DMS114 treated with DMSO at 0.1 percent for 48 hours (cell line): ENCODE results near the gene TRMT2A.
"Not testable (repeated sequence)": the region's sequence is repeated elsewhere in the genome, so short reads cannot be mapped to it uniquely, and the experiment has no call there.

ENCODE experiments used
- DNase-seq: peaks from one replicate; lab custom pipeline; 2025; ENCODE audit not compliant: unreplicated experiment; lab: John Stamatoyannopoulos, UW

TRMT2A gene, protein sequence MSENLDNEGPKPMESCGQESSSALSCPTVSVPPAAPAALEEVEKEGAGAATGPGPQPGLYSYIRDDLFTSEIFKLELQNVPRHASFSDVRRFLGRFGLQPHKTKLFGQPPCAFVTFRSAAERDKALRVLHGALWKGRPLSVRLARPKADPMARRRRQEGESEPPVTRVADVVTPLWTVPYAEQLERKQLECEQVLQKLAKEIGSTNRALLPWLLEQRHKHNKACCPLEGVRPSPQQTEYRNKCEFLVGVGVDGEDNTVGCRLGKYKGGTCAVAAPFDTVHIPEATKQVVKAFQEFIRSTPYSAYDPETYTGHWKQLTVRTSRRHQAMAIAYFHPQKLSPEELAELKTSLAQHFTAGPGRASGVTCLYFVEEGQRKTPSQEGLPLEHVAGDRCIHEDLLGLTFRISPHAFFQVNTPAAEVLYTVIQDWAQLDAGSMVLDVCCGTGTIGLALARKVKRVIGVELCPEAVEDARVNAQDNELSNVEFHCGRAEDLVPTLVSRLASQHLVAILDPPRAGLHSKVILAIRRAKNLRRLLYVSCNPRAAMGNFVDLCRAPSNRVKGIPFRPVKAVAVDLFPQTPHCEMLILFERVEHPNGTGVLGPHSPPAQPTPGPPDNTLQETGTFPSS

DNA sequence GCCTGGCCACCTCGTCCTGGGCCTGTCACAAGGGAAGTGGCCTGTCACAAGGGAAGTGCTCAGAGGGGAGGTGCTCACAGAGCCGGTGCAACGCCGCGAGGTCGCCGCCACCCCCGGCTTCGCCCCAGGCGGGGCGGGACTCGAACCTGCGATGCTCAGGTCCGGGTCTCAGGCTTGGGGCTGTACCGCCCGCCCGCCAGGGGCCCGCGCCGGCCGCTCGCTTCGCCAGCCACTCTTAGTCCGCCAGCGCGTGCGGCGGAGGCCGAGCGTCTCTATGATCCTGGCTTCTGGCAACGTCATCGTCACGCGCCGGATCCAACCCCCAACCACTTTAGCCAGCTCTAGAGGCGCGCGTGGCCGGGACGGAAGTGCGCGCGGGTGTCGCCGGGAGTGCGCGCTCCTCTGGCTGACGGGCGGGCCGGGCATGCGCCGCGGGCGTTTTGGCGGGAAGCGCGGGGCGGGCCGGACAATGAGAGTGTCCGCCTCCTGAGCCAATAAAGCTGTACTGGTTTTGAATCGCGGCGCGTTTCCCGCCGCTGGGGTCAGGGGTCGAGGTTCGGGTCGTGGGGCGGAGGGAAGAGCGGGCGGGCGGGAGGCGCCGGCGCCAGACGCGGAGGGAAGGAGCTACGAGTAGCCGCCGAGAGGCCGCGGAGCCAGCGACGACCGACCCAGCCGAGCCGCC lies at the start of gene TRMT2A:
TSS of gene TRMT2A (minus strand) at position 276 of the 682 bp plus-strand sequence. CDS start 320 bp downstream, outside the sequence.
- DNase-seq: peak; percentile 90

DNA sequence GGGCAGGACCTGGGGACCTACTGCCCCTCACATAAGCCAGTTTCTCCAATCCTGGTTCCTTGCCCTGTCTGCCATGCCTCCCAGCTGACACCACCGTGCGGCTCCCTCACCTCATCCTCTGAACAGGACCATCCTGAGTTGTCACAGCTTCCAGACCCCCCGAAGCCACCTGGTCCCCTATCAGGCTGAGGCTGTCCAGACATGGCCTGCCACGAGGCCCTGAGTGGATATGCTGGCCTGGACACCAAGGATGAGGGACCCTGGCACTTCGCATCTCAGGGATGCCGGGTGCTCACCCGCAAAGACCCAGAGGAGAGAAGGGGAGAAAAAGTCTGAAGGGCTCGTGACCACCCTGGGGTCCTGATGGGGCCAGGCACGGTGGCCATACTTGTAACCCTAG lies 49.7 kb upstream of the TRMT2A start:
- no peak for DNase-seq

DNA sequence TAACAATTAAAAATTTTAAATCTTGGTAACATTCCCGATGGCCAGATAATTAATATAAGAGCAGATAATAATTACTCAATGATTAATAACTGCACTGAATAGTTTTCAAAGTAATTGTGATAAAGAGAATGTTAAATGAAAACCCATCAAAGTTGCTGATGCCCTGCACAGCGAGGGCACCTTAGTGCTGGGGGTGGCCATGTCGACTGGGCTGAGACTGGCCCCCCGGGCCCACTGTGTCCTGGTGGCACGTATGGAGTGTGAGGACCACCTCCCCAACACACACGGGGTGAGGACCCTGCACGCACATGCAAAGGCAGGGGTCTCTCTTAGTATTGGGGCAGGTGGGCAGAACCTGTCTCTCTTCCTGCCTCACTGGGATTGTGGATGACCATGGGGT lies 48.9 kb upstream of the TRMT2A start:
- no peak for DNase-seq

DNA sequence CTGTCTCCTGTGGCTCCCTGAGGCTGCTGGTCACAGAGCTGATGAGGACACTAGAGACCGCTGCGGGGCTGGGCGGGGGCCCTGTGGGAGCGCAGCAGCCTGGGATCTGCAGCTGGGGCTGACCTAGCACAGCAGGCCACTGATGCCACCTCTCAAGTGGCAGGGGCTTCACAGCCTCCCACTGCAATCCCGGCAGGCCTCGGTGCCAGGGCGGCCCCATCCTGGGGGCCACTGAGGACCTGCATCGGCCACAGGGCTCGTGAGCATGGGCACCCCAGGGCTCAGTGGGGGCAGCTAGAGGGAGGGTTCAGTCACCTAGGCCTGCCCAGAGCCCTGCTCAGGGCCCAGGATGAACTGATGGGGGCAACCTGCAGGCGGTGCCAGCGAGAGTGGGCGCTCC lies 48.4 kb upstream of the TRMT2A start:
- no peak for DNase-seq

DNA sequence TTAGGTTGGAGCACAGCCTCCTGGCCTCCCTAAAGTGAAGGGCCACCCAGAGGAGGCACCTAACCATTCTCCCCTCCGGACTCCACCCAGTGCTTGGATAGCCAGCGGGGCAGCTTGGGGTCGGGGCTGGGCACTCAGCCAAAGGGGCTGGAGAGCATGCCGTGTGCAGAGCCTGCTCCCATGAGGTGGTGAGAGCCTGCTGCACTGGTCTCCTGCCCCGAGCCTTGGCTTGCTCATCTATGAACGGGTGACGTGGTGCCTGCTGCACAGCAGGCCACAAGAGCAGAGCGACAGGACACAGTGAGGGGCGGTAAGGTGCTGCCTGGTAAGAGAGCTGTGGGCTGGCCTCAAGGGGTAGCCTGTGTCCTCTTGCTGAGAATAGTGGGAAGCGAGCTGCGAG lies 47.8 kb upstream of the TRMT2A start:
- DNase-seq: no peak

DNA sequence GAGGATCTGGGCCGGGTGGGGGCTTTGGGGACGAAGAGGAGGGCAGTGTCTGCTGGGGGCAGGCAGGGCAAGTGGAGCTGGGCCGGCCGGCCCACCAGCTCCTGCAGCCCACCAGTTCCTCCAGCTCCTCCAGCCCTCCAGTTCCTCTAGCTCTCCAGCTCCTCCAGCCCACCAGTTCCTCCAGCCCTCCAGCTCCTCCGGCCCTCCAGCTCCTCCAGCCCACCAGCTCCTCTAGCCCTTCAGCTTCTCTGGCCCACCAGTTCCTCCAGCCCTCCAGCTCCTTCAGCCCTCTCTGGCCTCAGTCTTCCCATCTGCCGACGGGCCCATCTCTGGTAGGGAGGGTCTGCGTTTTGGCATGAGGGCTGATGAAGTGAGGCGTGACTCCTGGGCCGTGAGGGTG lies 43.0 kb upstream of the TRMT2A start:
- DNase-seq: no peak

DNA sequence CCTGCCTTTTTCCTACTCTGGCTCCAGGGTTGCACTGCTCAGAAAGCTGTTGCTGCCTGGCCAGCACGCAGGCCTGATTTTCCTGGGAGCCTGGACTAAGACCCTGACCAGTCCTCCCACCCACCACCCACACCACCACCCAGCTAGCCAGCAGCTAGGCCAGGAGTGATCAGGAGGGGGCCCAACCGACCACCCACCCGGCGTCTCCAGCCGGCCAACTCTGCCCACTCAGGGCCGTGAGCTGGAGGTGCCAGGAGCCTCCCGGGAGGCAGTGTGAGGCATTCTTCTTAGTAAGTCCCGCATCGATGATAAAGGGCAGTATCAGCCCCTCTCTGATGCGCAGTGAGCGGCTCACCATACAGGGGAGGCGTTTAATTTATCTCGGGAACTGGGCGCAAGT lies 42.5 kb upstream of the TRMT2A start:
- not testable (repeated sequence) for DNase-seq

DNA sequence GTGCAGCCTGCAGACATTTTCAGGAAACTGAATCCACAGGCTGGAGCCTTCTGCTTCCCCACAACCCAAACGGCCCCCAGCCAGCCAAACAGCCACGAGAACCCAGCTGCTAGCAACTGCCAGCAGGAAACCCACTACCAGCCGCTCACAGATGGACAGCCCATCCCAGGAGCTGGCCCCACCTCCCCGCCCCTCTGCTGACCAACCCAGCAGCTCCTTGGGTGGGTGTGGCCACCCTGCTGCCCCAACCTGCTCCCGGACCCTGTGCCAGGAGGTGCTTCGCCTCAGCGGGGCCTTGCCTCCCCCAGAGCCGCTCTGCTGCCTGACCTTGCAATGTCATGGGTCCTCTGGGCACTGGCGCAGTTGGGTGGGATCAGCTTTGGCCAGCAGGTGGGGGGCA lies 42.0 kb upstream of the TRMT2A start:
- DNase-seq: no peak

DNA sequence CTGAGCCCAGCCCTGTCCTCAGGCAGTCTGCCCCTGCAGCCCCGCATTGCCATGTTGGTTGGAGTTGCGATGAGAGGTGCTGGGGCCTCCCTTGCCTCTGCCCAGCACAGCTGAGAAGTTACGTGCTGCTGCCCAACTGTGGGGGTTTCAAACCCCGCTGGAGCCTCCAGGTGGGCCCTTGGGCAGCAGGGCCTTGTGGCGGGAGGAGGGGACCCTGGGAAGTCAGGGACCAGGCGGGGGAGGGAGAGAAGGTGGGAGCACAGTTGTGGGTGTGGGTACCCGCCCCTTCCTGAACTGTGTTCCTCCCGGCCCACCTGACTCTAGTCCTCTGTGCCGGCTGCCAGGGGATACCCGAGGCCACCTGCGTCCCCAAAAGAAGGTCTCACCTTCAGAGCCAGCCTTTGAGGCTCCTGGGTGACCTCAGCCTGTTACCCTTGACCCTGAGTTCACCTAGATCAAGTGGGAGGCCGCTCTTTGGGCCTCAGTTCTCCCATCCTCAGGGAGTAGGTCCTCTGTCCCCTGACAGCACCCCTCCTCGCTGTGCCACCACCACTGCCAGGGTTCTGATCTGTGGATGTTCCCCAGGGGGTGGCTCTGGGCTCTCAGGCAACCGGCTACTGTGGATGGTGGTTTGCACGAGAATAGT lies 41.5 kb upstream of the TRMT2A start:
- no peak for DNase-seq

DNA sequence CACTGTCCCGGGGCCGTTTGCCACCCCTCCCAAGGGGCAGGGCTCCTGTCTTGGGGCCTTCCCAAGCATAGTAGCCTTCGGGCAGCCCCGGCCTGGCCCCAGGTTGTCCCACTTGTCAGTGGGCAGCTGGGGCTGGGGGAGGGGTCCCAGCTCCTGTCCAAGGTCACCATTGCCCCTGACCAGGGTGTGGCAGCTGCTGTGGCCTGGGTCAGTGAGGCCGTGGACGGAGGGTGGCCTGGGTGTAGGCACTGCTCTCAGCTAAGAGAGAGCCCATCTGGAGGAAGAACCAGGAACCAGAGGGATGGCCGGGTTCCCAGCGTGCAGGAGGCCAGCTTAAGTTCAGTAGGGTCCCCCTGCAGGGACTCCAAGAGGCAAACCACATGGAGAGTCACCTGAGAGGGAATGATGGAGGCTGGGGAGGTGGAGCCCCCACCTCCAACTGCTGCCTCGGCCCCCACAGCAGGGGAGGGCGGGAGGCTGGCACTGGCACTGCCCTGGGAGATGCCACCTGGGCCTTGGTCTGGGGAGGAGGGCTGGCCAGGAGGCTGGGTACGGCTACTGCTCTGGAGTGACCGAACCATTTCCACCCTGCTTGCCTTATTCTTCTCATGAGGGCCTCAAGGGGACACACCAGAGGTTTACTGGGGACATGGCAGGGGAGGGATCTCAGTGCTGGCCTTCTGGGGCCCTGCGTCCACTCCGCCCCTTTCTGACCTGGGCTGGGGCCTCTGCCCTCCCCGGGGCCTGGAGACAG lies 40.6 kb upstream of the TRMT2A start:
- DNase-seq: no peak

DNA sequence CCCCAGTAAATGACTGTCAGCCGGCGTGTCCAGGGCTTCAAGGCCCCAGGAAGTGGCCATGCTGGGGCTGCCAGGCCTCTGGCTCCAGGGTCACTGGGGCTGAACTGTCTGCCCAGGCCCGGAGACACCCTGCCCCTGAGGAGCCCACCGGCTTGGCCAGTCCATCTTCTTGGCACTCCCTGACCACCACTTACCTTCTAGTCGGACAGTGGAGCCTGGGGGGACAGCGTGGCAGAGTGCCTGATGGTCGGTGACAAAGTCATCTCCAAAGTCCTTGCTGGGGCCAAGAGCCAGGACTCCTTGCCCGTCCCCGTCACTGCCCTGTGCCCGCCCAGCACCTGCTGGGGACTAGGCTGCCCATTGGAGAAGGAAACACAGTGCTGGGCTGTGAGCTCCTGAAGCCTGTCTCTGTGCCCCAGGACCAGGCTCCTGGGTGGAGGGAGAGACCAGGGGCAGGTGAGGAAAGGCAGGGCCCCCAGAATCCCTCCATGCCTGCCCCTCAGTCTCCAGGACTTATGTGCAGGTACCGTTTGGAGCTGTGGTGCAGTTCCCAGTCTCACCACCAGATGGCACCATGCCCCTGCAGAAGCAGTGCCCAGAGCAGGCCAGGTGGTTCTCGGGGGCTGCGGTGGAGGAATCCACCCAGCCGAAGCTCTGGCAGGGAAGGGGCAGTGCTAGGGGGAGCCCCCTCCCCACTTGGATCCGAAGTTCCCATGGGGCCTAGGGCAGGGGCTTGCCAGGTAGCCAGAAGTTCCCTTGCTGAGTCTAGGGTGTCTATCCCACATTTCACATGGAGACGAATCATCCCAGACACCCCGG lies 39.8 kb upstream of the TRMT2A start:
- DNase-seq: no peak

DNA sequence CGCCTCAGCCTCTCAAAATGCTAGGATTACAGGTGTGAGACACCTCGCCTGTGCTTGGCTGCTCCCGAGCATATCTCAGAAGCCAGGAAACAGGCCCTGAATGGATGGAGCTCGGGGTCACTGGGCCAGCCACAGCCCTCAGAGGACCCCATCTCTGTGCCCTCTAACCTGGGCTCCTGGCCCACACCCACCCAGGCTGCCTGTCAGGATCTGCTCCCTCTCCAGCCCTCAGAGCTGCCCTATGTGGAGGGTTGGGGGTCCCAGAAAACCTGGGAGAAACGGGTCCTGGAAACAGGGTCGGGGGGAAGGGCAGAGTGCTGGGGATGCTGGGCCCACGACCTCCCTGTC lies 39.0 kb upstream of the TRMT2A start:
- DNase-seq: no peak

DNA sequence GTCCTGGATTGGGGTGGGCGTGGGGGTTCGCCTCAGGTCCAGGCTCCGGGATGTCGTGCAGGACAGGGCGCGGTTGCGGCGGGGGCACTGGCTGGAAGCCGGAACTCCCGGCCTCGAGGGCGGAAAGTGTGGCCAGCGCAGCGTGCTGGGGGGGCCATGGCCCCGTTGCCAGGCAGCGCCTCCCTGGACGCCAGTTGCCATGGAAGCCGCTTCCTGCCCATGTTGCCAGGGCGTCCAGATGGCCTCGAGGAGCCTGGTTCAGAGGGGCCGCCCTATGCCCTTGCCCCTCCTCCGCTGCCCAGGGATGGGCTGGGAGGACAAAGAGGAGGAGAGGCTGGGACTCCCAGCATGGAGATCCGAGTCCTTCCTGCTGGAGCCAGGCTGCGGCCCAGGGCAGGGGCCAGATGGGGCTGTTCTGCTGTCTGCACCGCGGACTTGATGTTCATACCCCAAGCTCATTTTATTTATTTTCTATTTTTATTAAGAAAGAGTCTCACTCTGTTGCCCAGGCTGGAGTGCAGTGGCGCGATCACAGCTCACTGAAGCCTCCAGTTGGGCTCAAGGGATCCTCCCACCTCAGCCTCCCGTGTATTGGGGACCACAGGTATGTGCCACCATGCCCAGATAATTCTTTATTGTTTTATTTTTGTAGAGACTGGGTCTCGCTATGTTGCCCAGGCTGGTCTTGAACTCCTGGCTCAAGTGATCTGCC lies 38.5 kb upstream of the TRMT2A start:
- DNase-seq: no peak

DNA sequence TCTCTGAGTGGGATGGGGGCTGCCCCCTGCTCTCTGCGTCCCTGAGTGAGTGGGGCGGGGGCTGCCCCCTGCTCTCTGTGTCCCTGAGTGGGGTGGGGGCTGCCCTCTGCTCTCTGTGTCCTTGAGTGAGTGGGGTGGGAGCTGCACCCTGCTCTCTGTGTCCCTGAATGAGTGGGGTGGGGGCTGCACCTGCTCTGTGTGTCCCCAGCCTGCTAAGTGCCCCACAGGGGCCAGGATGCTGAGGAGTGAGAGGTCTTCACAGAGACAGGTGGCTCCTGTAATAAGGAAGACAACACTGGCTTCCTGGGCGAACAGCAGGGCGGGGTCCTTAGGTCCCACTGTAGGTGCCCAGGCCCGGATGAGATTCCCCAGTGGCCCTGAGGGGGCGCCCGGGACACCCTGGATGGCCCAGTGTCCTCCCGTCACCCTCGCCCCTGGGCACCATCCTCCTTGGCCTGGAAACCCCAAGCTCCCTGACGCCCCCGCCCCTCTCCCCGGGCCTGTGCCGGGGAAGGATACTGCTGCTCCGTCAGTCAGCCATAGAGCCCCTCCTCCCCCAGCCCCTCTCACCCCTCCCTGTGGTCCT lies 37.7 kb upstream of the TRMT2A start:
- no peak for DNase-seq

DNA sequence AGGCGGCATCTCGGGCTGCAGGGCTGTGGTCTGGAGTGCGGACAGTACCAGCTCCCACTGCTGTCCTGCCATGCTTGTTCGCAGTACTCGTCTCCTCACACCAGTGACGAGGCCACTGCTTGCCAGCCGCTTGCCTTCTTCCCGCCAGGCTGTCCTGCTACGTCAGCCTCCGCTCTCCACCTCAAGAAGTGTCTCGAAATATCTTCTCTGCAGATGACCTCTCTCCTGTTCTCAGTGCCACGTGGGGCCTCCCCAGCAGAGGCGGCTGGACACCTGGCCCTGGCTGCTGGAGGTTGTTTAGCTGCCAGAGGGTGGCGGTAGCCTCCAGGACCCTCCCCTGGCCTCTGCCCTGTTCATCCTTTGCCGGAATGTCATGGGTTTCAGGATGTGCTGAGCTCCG lies 36.9 kb upstream of the TRMT2A start:
- DNase-seq: no peak

DNA sequence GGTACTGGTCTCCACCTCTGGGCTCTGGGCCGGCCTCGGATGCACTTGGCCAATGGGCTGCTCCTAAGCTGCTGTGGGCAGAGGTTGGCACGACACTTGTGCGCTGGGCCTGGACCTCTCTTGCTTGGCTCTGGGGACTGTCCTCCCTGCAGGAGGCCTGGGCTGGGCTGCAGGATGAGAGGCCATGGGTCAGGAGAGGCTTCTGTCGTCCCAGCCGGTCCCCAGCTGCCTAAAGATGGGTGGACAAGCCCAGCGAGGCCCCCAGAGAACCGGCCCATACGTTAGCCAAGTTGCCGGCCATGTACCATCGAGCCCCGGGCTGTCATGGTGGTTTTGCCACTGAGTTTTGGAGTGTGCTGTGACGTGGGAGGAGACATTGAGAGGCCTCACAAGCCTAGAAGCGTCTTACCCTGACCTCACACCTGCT lies 35.5 kb upstream of the TRMT2A start:
- no peak for DNase-seq

DNA sequence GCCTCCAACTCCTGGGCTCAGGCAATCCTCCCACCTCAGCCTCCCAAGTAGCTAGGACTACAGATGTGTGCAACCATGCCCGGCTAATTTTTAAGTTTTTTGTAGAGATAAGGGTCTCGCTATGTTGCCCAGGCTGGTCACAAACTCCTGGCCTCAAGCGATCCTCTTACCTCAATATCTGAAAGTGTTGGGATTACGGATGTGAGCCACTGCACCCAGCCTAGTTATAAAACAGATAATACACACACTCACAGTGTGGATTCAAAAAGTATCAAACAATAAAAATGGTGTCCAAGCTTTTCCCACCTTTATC lies 34.2 kb upstream of the TRMT2A start:
- DNase-seq: no peak

DNA sequence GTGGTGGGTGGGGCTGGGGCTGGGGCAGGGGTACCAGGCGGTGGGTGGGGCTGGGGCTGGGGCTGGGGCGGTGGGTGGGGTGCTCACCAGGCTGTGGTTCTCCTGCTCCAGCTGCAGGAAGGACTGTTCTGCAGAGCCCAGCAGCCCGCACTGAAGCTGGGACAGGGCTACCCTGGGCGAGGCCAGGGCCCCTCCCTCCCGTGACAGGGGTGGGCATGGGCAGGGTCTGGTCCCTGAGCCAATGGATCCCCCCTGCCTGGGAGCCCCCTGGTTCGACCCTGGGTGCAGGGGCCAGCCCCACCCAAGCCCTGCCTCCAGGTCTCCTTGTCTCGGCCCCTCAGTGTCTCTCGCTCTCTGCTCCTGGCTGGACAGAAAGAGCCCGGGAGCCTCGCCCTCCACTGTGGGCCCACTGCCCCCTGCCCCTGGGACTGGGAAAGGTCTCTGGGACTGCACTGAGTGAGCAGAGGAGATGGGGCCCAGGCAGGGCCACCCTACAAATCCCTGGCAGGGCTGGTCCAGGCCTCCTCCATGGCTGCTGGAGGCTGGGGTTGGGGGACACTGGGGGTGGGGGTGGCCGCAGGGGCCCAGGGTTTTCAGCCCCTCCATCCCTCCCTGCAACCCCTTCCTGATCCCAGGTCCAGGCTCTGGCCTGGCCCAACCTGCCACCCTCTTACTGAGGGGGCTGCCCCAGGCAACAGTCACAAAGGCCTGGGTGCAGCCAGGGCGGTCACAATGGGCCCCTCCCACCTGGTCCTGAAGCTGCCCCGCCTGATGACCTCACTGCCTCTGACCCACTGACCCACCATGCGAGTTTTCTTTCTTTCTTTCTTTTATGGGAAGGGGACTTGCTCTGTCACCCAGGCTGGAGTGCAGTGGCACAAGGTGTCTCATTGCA lies 33.6 kb upstream of the TRMT2A start, which contains the start of gene CCDC188:
TSS of gene CCDC188 (minus strand) at position 675 of the 895 bp plus-strand sequence. CDS start at position 606, 69 bp downstream.
- no peak for DNase-seq
